ENCODE data around the gene ADAT3. TPM values are rescaled to one million over a fixed set of nuclear protein-coding genes. Genes with fewer than 3 reads are reported as not detected.

Gene ADAT3
- total RNA-seq, 6 experiments from 2014 or later: 1.8 to 5.3 (median 2.7) TPM

- H3K9me3 ChIP-seq: no peaks in the 10 kb centered on the region
- TF ChIP-seq CTCF (IDR thresholded peaks at IDR 0.05): no peak
- no peak for TF ChIP-seq POLR2A (IDR thresholded peaks at IDR 0.05)
- intact Hi-C loops (cut with DNase I): no loop called here
- H3K4me1 ChIP-seq: no peaks in the 10 kb centered on the region
- H3K27me3 ChIP-seq: no peaks in the 10 kb centered on the region
- 86% methylated on average over 8 of the region's 13 CpGs for WGBS (ENCODE audit: insufficient coverage, low coverage, low lambda C conversion rate, missing lambda C conversion rate)
- H3K36me3 ChIP-seq: peaks cover 0 to 3% (median 0%) of the 10 kb centered on the region in 4 donors
- no peak for ATAC-seq
- H3K27ac ChIP-seq: no peak overlapping the region
- H3K4me3 ChIP-seq: no peak overlapping the region
- no peak for DNase-seq
These were observed 5.9 kb downstream of the ADAT3 start for GRCh38 chr19:1911098-1911497.

GRCh38 chr19:1911995-1912394 is 6.8 kb downstream of the ADAT3 start:
- no CpG with 5 or more reads among the region's 37 CpGs for WGBS (ENCODE audit: insufficient coverage, low coverage, low lambda C conversion rate, missing lambda C conversion rate)
- Histone ChIP-seq H3K9me3 (no peaks in the 10 kb centered on the region), H3K36me3 (peaks cover 0 to 3% (median 0%) of the 10 kb centered on the region in 4 donors), H3K4me3 (no peak overlapping the region), H3K27me3 (no peaks in the 10 kb centered on the region), H3K4me1 (no peaks in the 10 kb centered on the region), H3K27ac (no peak overlapping the region)
- ATAC-seq (no peak), DNase-seq (peak in 1 of 3 donors; percentile 56)
- intact Hi-C loops (cut with DNase I): no loop called here
- TF ChIP-seq CTCF (IDR thresholded peaks at IDR 0.05) (no peak), POLR2A (IDR thresholded peaks at IDR 0.05) (no peak)

GRCh38 chr19:1912760-1913505 is 7.7 kb downstream of the ADAT3 start:
- intact Hi-C loops (cut with DNase I): no loop called here
- H3K27me3 ChIP-seq: no peaks in the 10 kb centered on the region
- no peak overlapping the region for H3K27ac ChIP-seq
- no peaks in the 10 kb centered on the region for H3K9me3 ChIP-seq
- H3K4me3 ChIP-seq: no peak overlapping the region
- no peak for DNase-seq
- H3K4me1 ChIP-seq: no peaks in the 10 kb centered on the region
- peaks cover 0 to 3% (median 0%) of the 10 kb centered on the region in 4 donors for H3K36me3 ChIP-seq
- 96% methylated on average over 22 of the region's 77 CpGs for WGBS (ENCODE audit: insufficient coverage, low coverage, low lambda C conversion rate, missing lambda C conversion rate)
- TF ChIP-seq POLR2A (IDR thresholded peaks at IDR 0.05) (no peak), CTCF (IDR thresholded peaks at IDR 0.05) (no peak)
- no peak for ATAC-seq

GRCh38 chr19:1913781-1914577 is 8.8 kb downstream of the ADAT3 start:
- no peak for DNase-seq
- Histone ChIP-seq H3K36me3 (peaks cover 0 to 3% (median under 1%) of the 10 kb centered on the region in 4 donors), H3K9me3 (no peaks in the 10 kb centered on the region), H3K27me3 (no peaks in the 10 kb centered on the region), H3K4me1 (no peaks in the 10 kb centered on the region), H3K27ac (no peak overlapping the region), H3K4me3 (no peak overlapping the region)
- 67% methylated on average over 3 of the region's 23 CpGs for WGBS (ENCODE audit: insufficient coverage, low coverage, low lambda C conversion rate, missing lambda C conversion rate)
- no peak for ATAC-seq
- intact Hi-C loops (cut with DNase I): no loop called here
- TF ChIP-seq POLR2A (IDR thresholded peaks at IDR 0.05) (no peak), CTCF (IDR thresholded peaks at IDR 0.05) (no peak)
